Measurements from ENCODE around the gene MYO7A.

- TF ChIP-seq RAD21 (IDR thresholded peaks at IDR 0.05; ENCODE audit: low read length) (no peak), MAZ (IDR thresholded peaks at IDR 0.05; ENCODE audit: borderline replicate concordance, low read depth, low read length) (no peak), NFE2L2 (IDR thresholded peaks at IDR 0.05; ENCODE audit: low read depth, low read length) (no peak)
- TF ChIP-seq, protein P1, sequence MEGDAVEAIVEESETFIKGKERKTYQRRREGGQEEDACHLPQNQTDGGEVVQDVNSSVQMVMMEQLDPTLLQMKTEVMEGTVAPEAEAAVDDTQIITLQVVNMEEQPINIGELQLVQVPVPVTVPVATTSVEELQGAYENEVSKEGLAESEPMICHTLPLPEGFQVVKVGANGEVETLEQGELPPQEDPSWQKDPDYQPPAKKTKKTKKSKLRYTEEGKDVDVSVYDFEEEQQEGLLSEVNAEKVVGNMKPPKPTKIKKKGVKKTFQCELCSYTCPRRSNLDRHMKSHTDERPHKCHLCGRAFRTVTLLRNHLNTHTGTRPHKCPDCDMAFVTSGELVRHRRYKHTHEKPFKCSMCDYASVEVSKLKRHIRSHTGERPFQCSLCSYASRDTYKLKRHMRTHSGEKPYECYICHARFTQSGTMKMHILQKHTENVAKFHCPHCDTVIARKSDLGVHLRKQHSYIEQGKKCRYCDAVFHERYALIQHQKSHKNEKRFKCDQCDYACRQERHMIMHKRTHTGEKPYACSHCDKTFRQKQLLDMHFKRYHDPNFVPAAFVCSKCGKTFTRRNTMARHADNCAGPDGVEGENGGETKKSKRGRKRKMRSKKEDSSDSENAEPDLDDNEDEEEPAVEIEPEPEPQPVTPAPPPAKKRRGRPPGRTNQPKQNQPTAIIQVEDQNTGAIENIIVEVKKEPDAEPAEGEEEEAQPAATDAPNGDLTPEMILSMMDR (conservative IDR thresholded peaks at IDR 0.05; ENCODE audit: low read depth, low read length), result no peak
These were observed 83.0 kb downstream of the MYO7A start for GRCh38 chr11:77211040-77211451.
